SK-N-SH treated with all-trans-retinoic acid at 6 μM for 48 hours (cell line): Measurements from ENCODE around the gene SUN3.

Source experiments
- ARNTL ChIP-seq: fragments of 450-650 bp; formaldehyde crosslinking; IDR thresholded peaks from 2 replicates; pipeline ENCODE4 v1.5.0; 2020; ENCODE audit warnings: low read depth, mild to moderate bottlenecking, moderate library complexity, borderline replicate concordance
- CSRNP3 ChIP-seq: fragments of 250-450 bp; sonication (Bioruptor Pico); IDR thresholded peaks from 2 replicates; pipeline ENCODE4 v1.5.1; 2021; ENCODE audit warnings: mild to moderate bottlenecking, moderate library complexity
- ESRRG ChIP-seq: fragments of 250-450 bp; sonication (Bioruptor Pico); IDR thresholded peaks from 2 replicates; pipeline ENCODE4 v1.6.1; 2021; ENCODE audit warnings: mild to moderate bottlenecking
- ISL1 ChIP-seq: fragments of 250-450 bp; sonication (Bioruptor Pico); IDR thresholded peaks from 2 replicates; pipeline ENCODE4 v2.1.2; 2022; ENCODE audit warnings: mild to moderate bottlenecking, moderate library complexity
- TOX ChIP-seq: fragments of 250-450 bp; sonication (Bioruptor Pico); IDR thresholded peaks from 2 replicates; pipeline ENCODE4 v1.8.0; 2021; ENCODE audit warnings: mild to moderate bottlenecking, moderate library complexity, borderline replicate concordance
- ZFP3 ChIP-seq: fragments of 250-450 bp; sonication (Bioruptor Pico); IDR thresholded peaks from 2 replicates; pipeline ENCODE4 v1.5.0; 2020; ENCODE audit warnings: mild to moderate bottlenecking, moderate library complexity
- ZNF565 ChIP-seq: fragments of 450-650 bp; formaldehyde crosslinking; conservative IDR thresholded peaks from 2 replicates; pipeline ENCODE4 v1.5.0; 2020; ENCODE audit warnings: low read depth, mild to moderate bottlenecking, moderate library complexity
- ZNF70 ChIP-seq: fragments of 450-650 bp; formaldehyde crosslinking; IDR thresholded peaks from 2 replicates; pipeline ENCODE4 v1.5.0; 2020; ENCODE audit warnings: mild to moderate bottlenecking, moderate library complexity
- TF ChIP-seq, protein P1 (sequence below): fragments of 250-450 bp; sonication (Bioruptor Pico); IDR thresholded peaks from 2 replicates; pipeline ENCODE4 v1.5.0; 2020; ENCODE audit warnings: mild to moderate bottlenecking, moderate library complexity
- TF ChIP-seq, protein P2 (sequence below): fragments of 250-450 bp; sonication (Bioruptor Pico); IDR thresholded peaks from 2 replicates; pipeline ENCODE4 v1.8.0; 2020; ENCODE audit warnings: mild to moderate bottlenecking, moderate library complexity, borderline replicate concordance

DNA sequence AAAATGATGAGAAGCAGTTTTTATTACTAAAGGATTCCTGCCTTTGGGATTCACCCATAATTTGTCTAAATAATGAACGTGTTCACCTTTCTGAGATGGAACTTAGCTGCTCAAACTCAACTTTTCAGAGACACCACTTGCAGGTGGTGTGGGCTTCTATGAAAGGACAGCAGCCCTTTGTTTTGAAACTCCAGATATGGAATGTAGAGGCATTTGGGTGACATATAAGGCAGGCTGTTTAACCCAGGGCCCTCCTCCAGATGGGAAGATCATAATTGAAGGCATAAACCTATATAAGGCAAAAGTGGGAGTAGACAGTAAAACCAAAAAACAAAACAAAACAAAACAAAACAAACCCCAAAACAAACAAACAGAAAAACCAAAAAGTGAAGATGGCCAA lies 37.6 kb downstream of the SUN3 start:
- TF ChIP-seq, protein P1, sequence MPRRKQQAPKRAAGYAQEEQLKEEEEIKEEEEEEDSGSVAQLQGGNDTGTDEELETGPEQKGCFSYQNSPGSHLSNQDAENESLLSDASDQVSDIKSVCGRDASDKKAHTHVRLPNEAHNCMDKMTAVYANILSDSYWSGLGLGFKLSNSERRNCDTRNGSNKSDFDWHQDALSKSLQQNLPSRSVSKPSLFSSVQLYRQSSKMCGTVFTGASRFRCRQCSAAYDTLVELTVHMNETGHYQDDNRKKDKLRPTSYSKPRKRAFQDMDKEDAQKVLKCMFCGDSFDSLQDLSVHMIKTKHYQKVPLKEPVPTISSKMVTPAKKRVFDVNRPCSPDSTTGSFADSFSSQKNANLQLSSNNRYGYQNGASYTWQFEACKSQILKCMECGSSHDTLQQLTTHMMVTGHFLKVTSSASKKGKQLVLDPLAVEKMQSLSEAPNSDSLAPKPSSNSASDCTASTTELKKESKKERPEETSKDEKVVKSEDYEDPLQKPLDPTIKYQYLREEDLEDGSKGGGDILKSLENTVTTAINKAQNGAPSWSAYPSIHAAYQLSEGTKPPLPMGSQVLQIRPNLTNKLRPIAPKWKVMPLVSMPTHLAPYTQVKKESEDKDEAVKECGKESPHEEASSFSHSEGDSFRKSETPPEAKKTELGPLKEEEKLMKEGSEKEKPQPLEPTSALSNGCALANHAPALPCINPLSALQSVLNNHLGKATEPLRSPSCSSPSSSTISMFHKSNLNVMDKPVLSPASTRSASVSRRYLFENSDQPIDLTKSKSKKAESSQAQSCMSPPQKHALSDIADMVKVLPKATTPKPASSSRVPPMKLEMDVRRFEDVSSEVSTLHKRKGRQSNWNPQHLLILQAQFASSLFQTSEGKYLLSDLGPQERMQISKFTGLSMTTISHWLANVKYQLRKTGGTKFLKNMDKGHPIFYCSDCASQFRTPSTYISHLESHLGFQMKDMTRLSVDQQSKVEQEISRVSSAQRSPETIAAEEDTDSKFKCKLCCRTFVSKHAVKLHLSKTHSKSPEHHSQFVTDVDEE (CRISPR knock-in tag), result no peak
- TF ChIP-seq ARNTL (CRISPR knock-in tag), result no peak
- no peak for TF ChIP-seq ZFP3
- no peak for TF ChIP-seq ISL1 (CRISPR knock-in tag)
- TF ChIP-seq CSRNP3 (CRISPR knock-in tag), result no peak
- no peak for TF ChIP-seq ZNF70
- no peak for TF ChIP-seq ESRRG (CRISPR knock-in tag)
- TF ChIP-seq, protein P2, sequence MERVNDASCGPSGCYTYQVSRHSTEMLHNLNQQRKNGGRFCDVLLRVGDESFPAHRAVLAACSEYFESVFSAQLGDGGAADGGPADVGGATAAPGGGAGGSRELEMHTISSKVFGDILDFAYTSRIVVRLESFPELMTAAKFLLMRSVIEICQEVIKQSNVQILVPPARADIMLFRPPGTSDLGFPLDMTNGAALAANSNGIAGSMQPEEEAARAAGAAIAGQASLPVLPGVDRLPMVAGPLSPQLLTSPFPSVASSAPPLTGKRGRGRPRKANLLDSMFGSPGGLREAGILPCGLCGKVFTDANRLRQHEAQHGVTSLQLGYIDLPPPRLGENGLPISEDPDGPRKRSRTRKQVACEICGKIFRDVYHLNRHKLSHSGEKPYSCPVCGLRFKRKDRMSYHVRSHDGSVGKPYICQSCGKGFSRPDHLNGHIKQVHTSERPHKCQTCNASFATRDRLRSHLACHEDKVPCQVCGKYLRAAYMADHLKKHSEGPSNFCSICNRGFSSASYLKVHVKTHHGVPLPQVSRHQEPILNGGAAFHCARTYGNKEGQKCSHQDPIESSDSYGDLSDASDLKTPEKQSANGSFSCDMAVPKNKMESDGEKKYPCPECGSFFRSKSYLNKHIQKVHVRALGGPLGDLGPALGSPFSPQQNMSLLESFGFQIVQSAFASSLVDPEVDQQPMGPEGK (CRISPR knock-in tag), result no peak
- TF ChIP-seq ZNF565 (CRISPR knock-in tag), result no peak
- TF ChIP-seq TOX (CRISPR knock-in tag), result no peak
